ENCODE measurements around the gene LSS. TPM values are rescaled to one million over a fixed set of nuclear protein-coding genes. Genes with fewer than 3 reads are reported as not detected.

Gene LSS
- polyA plus RNA-seq, 1 donor (not counting 4 experiments of a cell fraction or from before 2014, with no cell fraction given): 105 TPM

GRCh38 chr21:46247699-46248421 lies 19.3 kb upstream of the LSS start:
- Histone ChIP-seq H3K4me1 (ENCODE audit: control insufficient read depth, extremely low read depth, insufficient read depth, low read length) (no peaks in the 10 kb centered on the region), H3K9me1 (ENCODE audit: control insufficient read depth, extremely low read depth, insufficient read depth, low read length) (no peaks in the 10 kb centered on the region), H3K27me3 (ENCODE audit: control insufficient read depth, extremely low read depth, insufficient read depth, low read length) (no peaks in the 10 kb centered on the region), H3K9me3 (ENCODE audit: control insufficient read depth, low read depth, low read length) (no peaks in the 10 kb centered on the region), H3K9ac (ENCODE audit: control insufficient read depth, extremely low read depth, insufficient read depth, low read length) (no peak overlapping the region), H4K20me1 (ENCODE audit: control insufficient read depth, extremely low read depth, insufficient read depth, low read length) (no peaks in the 10 kb centered on the region), H3K27ac (ENCODE audit: control insufficient read depth, insufficient read depth, low read length) (no peak overlapping the region), H3K36me3 (ENCODE audit: control insufficient read depth in 2 of 2, extremely low read depth in 1 of 2, insufficient read depth in 2 of 2, low read length in 2 of 2) (peaks cover 38 to 53% of the 10 kb centered on the region in 2 experiments), H3K79me2 (ENCODE audit: control insufficient read depth, insufficient read depth, low read length) (no peaks in the 10 kb centered on the region), H2AFZ (ENCODE audit: control insufficient read depth, low read length) (no peak overlapping the region), H3K4me3 (ENCODE audit: control insufficient read depth in 2 of 3, extremely low read depth in 1 of 3, insufficient read depth in 2 of 3, low read depth in 1 of 3, low read length in 3 of 3) (no peak overlapping the region), H3K4me2 (ENCODE audit: control insufficient read depth, extremely low read depth, insufficient read depth, low read depth, low read length) (no peak overlapping the region)
- FAIRE-seq (no peak), DNase-seq (ENCODE audit: low read depth, low spot score) (no peak)
- dilution Hi-C loops (cut with MboI; ENCODE audit: extremely low pct_ligation_motif_present, low sequenced_read_pairs): no loop called here
- TF ChIP-seq, protein P1, sequence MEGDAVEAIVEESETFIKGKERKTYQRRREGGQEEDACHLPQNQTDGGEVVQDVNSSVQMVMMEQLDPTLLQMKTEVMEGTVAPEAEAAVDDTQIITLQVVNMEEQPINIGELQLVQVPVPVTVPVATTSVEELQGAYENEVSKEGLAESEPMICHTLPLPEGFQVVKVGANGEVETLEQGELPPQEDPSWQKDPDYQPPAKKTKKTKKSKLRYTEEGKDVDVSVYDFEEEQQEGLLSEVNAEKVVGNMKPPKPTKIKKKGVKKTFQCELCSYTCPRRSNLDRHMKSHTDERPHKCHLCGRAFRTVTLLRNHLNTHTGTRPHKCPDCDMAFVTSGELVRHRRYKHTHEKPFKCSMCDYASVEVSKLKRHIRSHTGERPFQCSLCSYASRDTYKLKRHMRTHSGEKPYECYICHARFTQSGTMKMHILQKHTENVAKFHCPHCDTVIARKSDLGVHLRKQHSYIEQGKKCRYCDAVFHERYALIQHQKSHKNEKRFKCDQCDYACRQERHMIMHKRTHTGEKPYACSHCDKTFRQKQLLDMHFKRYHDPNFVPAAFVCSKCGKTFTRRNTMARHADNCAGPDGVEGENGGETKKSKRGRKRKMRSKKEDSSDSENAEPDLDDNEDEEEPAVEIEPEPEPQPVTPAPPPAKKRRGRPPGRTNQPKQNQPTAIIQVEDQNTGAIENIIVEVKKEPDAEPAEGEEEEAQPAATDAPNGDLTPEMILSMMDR (optimal IDR thresholded peaks at IDR 0.05 in 1 of 3, IDR thresholded peaks at IDR 0.05 in 1 of 3, conservative IDR thresholded peaks at IDR 0.05 in 1 of 3; ENCODE audit: extremely low read depth in 1 of 3, insufficient read depth in 2 of 3, low read length in 3 of 3): no peak
- TF ChIP-seq EZH2 (IDR thresholded peaks at IDR 0.05; ENCODE audit: low read length): no peak

- H2AFZ ChIP-seq (ENCODE audit: control insufficient read depth, low read length): no peak overlapping the region
- no peaks in the 10 kb centered on the region for H4K20me1 ChIP-seq (ENCODE audit: control insufficient read depth, extremely low read depth, insufficient read depth, low read length)
- dilution Hi-C loops (cut with MboI; ENCODE audit: extremely low pct_ligation_motif_present, low sequenced_read_pairs): no loop called here
- no peaks in the 10 kb centered on the region for H3K27me3 ChIP-seq (ENCODE audit: control insufficient read depth, extremely low read depth, insufficient read depth, low read length)
- no peak overlapping the region for H3K27ac ChIP-seq (ENCODE audit: control insufficient read depth, insufficient read depth, low read length)
- no peak overlapping the region for H3K4me3 ChIP-seq (ENCODE audit: control insufficient read depth in 2 of 3, extremely low read depth in 1 of 3, insufficient read depth in 2 of 3, low read depth in 1 of 3, low read length in 3 of 3)
- TF ChIP-seq, protein P1 (optimal IDR thresholded peaks at IDR 0.05 in 1 of 3, IDR thresholded peaks at IDR 0.05 in 1 of 3, conservative IDR thresholded peaks at IDR 0.05 in 1 of 3; ENCODE audit: extremely low read depth in 1 of 3, insufficient read depth in 2 of 3, low read length in 3 of 3): no peak
- no peak for TF ChIP-seq EZH2 (IDR thresholded peaks at IDR 0.05; ENCODE audit: low read length)
- H3K36me3 ChIP-seq (ENCODE audit: control insufficient read depth in 2 of 2, extremely low read depth in 1 of 2, insufficient read depth in 2 of 2, low read length in 2 of 2): peaks cover 35 to 51% of the 10 kb centered on the region in 2 experiments
- no peaks in the 10 kb centered on the region for H3K79me2 ChIP-seq (ENCODE audit: control insufficient read depth, insufficient read depth, low read length)
- H3K9me3 ChIP-seq (ENCODE audit: control insufficient read depth, low read depth, low read length): no peaks in the 10 kb centered on the region
- no peaks in the 10 kb centered on the region for H3K9me1 ChIP-seq (ENCODE audit: control insufficient read depth, extremely low read depth, insufficient read depth, low read length)
- H3K9ac ChIP-seq (ENCODE audit: control insufficient read depth, extremely low read depth, insufficient read depth, low read length): no peak overlapping the region
- H3K4me2 ChIP-seq (ENCODE audit: control insufficient read depth, extremely low read depth, insufficient read depth, low read depth, low read length): no peak overlapping the region
- H3K4me1 ChIP-seq (ENCODE audit: control insufficient read depth, extremely low read depth, insufficient read depth, low read length): no peaks in the 10 kb centered on the region
- DNase-seq (ENCODE audit: low read depth, low spot score) (no peak), FAIRE-seq (no peak)
These were observed 17.8 kb upstream of the LSS start for GRCh38 chr21:46246345-46246744.
